Measurements from ENCODE around the gene PDE6B.

- TF ChIP-seq CTCF (conservative IDR thresholded peaks at IDR 0.05): no peak
- TF ChIP-seq ZFX (IDR thresholded peaks at IDR 0.05): no peak
Observed at GRCh38 chr4:708631-708933, 83.2 kb downstream of the PDE6B start.

Data from C4-2B (cell line).